OCI-LY7 (cell line): ENCODE results near the gene ZNF467. TPM values are rescaled to one million over a fixed set of nuclear protein-coding genes. Genes with fewer than 3 reads are reported as not detected.
A peak's percentile ranks its signal among the peaks of the same experiment; 100 is the strongest.

Experiments
- BruUV-seq: library from RNA; stranded (reverse); fragments of 400-500 nt; replicated peaks from 2 replicates; lab custom pipeline; 2021; lab: Mats Ljungman, UMichigan
- CTCF ChIA-PET: fragments of 300-600 bp; sonication (Branson Sonifier 250); formaldehyde crosslinking; loops from one replicate; lab custom pipeline; 2022; ENCODE audit warnings: antibody characterized with exemption; ENCODE audit not compliant: unreplicated experiment; lab: Charles Lee
- POLR2A ChIA-PET: fragments of 300-600 bp; sonication (Branson Sonifier 250); formaldehyde crosslinking; loops from one replicate; lab custom pipeline; 2022; ENCODE audit warnings: antibody characterized with exemption; lab: Charles Lee
- DNase-seq: peaks from one replicate; pipeline ENCODE4 v3.0.0-alpha.2; 2015; ENCODE audit warnings: low spot score
- H2AFZ ChIP-seq: fragments of 200-600 bp; sonication (generic), shearing (Covaris generic); 2 replicates; pipeline ENCODE4 v1.6.1; 2014; ENCODE audit warnings: mild to moderate bottlenecking, antibody characterized with exemption, low read length, moderate library complexity
- H3K27ac ChIP-seq: fragments of 200-600 bp; sonication (generic); 2 replicates; pipeline ENCODE4 v1.5.1; 2014; ENCODE audit warnings: mixed run types, low read depth, mild to moderate bottlenecking, moderate library complexity, low read length, inconsistent platforms; ENCODE audit not compliant: poor library complexity, severe bottlenecking
- H3K36me3 ChIP-seq: fragments of 200-600 bp; sonication (generic); 2 replicates; pipeline ENCODE4 v1.6.1; 2014; ENCODE audit warnings: mild to moderate bottlenecking, antibody characterized with exemption, low read length, moderate library complexity, mixed read lengths; ENCODE audit not compliant: insufficient read depth
- H3K4me1 ChIP-seq: fragments of 200-600 bp; sonication (generic); 2 replicates; pipeline ENCODE4 v1.5.1; 2014; ENCODE audit warnings: mild to moderate bottlenecking, low read length; ENCODE audit not compliant: insufficient read depth, poor library complexity, severe bottlenecking
- H3K4me2 ChIP-seq: fragments of 200-600 bp; sonication (generic); 2 replicates; pipeline ENCODE4 v1.6.1; 2014; ENCODE audit warnings: mild to moderate bottlenecking, low read length
- H3K4me3 ChIP-seq: fragments of 200-600 bp; sonication (generic); 2 replicates; pipeline ENCODE4 v1.5.1; 2014; ENCODE audit warnings: mild to moderate bottlenecking, low read depth, low read length; ENCODE audit not compliant: poor library complexity, severe bottlenecking
- H3K79me2 ChIP-seq: fragments of 200-600 bp; sonication (generic); 2 replicates; pipeline ENCODE4 v1.6.1; 2016; ENCODE audit warnings: low read depth, mild to moderate bottlenecking, low read length, moderate library complexity, mixed read lengths; ENCODE audit not compliant: insufficient read depth
- H3K9me2 ChIP-seq: fragments of 200-600 bp; sonication (generic); 2 replicates; pipeline ENCODE4 v1.6.1; 2016; ENCODE audit warnings: mild to moderate bottlenecking, low read length, mixed read lengths; ENCODE audit not compliant: insufficient read depth
- H3K9me3 ChIP-seq: fragments of 200-600 bp; sonication (generic); 2 replicates; pipeline ENCODE4 v1.6.1; 2014; ENCODE audit warnings: mild to moderate bottlenecking, mixed run types, low read length, mixed read lengths
- H4K20me1 ChIP-seq: fragments of 200-600 bp; sonication (generic); 2 replicates; pipeline ENCODE4 v1.6.1; 2014; ENCODE audit warnings: mild to moderate bottlenecking, antibody characterized with exemption, low read length, moderate library complexity, mixed read lengths; ENCODE audit not compliant: insufficient read depth
- EZH2phosphoT487 ChIP-seq: fragments of 200-600 bp; sonication (generic); IDR thresholded peaks from 2 replicates; pipeline ENCODE4 v1.6.1; 2018; ENCODE audit warnings: low read depth, borderline replicate concordance, mild to moderate bottlenecking, mixed run types, antibody characterized with exemption, low read length, moderate library complexity, mixed read lengths
- intact Hi-C: fragments of 100-400 bp; cut with micrococcal nuclease; formaldehyde crosslinking; loops from one replicate; pipeline ENCODE4 v1.10.0; 2022; ENCODE audit not compliant: unreplicated experiment
- total RNA-seq, 2 experiments: library from RNA; depleted of rRNA in 1 of 2; stranded (reverse); fragments of >200 nt in 1 of 2; shearing (Covaris generic) in 1 of 2; gene quantifications; 2 replicates each; pipeline ENCODE4 v1.2.3, GENCODE V29; 2014 to 2022
- TF ChIP-seq, protein P1 (sequence below): fragments of 200-600 bp; sonication (generic); conservative IDR thresholded peaks from 2 replicates; pipeline ENCODE4 v1.5.1; 2014; ENCODE audit warnings: mild to moderate bottlenecking, antibody characterized with exemption, low read length, moderate library complexity, mixed read lengths

ZNF467 gene
- total RNA-seq, 2 experiments from 2014 or later = 0.22 to 0.40 TPM

DNA sequence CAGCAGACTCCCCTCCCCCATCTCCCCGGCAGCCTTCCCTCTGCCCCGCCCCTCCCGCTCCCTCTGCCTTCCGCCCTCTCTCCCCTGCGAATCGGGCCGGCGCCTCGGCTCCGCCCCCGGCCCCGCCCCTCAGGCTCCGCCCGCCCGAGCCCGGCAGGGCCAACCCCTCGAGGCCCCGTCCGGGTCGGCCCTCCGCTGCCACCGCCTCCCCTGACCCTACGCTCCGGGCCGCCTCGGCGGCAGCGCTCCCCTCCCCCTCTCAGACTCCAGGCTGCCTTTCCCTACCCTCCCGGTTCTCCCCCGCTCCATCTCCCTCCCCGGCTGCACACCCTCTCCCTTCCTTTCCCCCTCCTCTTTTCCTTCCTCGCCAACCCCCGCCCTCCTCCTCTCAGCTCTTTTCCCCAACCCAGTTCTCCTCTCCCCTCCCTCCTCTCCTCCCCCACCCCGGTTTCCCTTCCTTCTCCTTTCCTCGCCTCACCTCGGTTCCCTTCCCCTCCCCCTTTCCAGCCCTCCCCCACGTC lies 1.6 kb downstream of the ZNF467 start:
- peak overlapping the region; percentile 71 for H3K4me3 ChIP-seq
- H3K4me2 ChIP-seq = peak overlapping the region; percentile 99
- H3K4me1 ChIP-seq = peaks cover 14% of the 10 kb centered on the region
- no TSS peak for BruUV-seq
- H3K9me3 ChIP-seq = no peaks in the 10 kb centered on the region
- no peaks in the 10 kb centered on the region for H3K79me2 ChIP-seq
- TF ChIP-seq EZH2phosphoT487 = no peak
- TF ChIP-seq, protein P1, sequence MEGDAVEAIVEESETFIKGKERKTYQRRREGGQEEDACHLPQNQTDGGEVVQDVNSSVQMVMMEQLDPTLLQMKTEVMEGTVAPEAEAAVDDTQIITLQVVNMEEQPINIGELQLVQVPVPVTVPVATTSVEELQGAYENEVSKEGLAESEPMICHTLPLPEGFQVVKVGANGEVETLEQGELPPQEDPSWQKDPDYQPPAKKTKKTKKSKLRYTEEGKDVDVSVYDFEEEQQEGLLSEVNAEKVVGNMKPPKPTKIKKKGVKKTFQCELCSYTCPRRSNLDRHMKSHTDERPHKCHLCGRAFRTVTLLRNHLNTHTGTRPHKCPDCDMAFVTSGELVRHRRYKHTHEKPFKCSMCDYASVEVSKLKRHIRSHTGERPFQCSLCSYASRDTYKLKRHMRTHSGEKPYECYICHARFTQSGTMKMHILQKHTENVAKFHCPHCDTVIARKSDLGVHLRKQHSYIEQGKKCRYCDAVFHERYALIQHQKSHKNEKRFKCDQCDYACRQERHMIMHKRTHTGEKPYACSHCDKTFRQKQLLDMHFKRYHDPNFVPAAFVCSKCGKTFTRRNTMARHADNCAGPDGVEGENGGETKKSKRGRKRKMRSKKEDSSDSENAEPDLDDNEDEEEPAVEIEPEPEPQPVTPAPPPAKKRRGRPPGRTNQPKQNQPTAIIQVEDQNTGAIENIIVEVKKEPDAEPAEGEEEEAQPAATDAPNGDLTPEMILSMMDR = no peak
- no peak overlapping the region for H3K27ac ChIP-seq
- peak overlapping the region; percentile 77; the same call in 1 of the 2 replicates for H2AFZ ChIP-seq
- H4K20me1 ChIP-seq = no peaks in the 10 kb centered on the region
- intact Hi-C loops = loop anchor here (5.0 kb wide), 1 partner anchor 54 kb away; no protein-coding TSS in a partner anchor
- ChIA-PET CTCF (interaction anchor here (0.6 to 0.8 kb wide), 2 partner anchors 52 to 55 kb away, joined by 3 read pairs; no protein-coding TSS in a partner anchor), POLR2A (interaction anchor here (0.6 to 1.0 kb wide), 7 partner anchors 9 to 1951 kb away, joined by 3 to 4 read pairs (median 3); no protein-coding TSS in a partner anchor)
- H3K36me3 ChIP-seq = no peaks in the 10 kb centered on the region
- no peaks in the 10 kb centered on the region for H3K9me2 ChIP-seq
- peak; percentile 87 for DNase-seq

GRCh38 chr7:149770728-149771636 lies 2.4 kb downstream of the ZNF467 start:
- ChIA-PET POLR2A (interaction anchor here (0.5 to 1.0 kb wide), 5 partner anchors 9 to 1456 kb away, joined by 3 to 4 read pairs (median 3); no protein-coding TSS in a partner anchor), CTCF (interaction anchor here (0.6 to 0.8 kb wide), 2 partner anchors 53 to 54 kb away, joined by 3 read pairs; no protein-coding TSS in a partner anchor)
- no peak for DNase-seq
- H3K4me1 ChIP-seq = peaks cover 14% of the 10 kb centered on the region
- H2AFZ ChIP-seq = peak overlapping the region; percentile 77
- TF ChIP-seq, protein P1 = no peak
- TF ChIP-seq EZH2phosphoT487 = no peak
- no peaks in the 10 kb centered on the region for H4K20me1 ChIP-seq
- no peaks in the 10 kb centered on the region for H3K36me3 ChIP-seq
- peak overlapping the region; percentile 99 for H3K4me2 ChIP-seq
- no peaks in the 10 kb centered on the region for H3K9me2 ChIP-seq
- H3K9me3 ChIP-seq = no peaks in the 10 kb centered on the region
- no peak overlapping the region for H3K27ac ChIP-seq
- peak overlapping the region; percentile 71 for H3K4me3 ChIP-seq
- no TSS peak for BruUV-seq
- no peaks in the 10 kb centered on the region for H3K79me2 ChIP-seq
- intact Hi-C loops = loop anchor here (5.0 kb wide), 1 partner anchor 54 kb away; no protein-coding TSS in a partner anchor
